ENCODE data around the gene MAD1L1. TPM values are rescaled to one million over a fixed set of nuclear protein-coding genes. Genes with fewer than 3 reads are reported as not detected.

MAD1L1 gene
- total and polyA plus RNA-seq, 2 of the 13 experiments (the other 11 are each of a cell fraction or from before 2014, with no cell fraction given), result 17.4 to 64.7 TPM

GRCh38 chr7:1873857-1874589 is 358.7 kb downstream of the MAD1L1 start (continued):
- no peak for TF ChIP-seq ZNF770 (CRISPR knock-in tag; IDR thresholded peaks at IDR 0.05)
- TF ChIP-seq MIER3 (CRISPR knock-in tag; IDR thresholded peaks at IDR 0.05; ENCODE audit: borderline replicate concordance), result no peak
- TF ChIP-seq ELF1 (CRISPR knock-in tag; IDR thresholded peaks at IDR 0.05), result no peak

DNA sequence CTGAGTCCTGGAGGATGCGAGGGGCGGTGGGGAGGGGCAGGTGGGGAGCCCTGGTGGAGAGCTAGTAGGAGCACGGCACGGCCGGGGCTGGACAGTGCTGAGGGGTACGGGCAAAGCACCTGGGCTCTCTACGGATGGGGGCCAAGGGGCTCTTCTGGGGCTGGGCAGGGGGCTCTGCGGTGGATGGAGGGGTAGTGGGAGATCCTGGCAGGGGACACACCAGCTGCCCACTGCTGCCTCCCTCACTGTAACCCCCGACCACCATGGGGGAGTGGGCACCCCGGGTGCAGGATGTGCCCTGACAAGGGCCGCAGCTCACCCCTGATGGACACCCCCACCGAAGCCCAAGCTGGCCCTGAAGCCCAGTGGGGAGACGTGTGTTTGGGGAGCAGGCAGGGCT is 359.3 kb downstream of the MAD1L1 start:
- in situ Hi-C loops (cut with HindIII; ENCODE audit: extremely low pct_ligation_motif_present, low pct_unique_long_range_greater_than_20kb), result loop anchor here (5.0 kb wide), 1 partner anchor 61 kb away; no protein-coding TSS in a partner anchor
- WGBS (ENCODE audit: low lambda C conversion rate), result 100% methylated on average over 7 of the region's 13 CpGs

More for the DNA sequence above, 359.3 kb downstream of the MAD1L1 start:
- H4K20me1 ChIP-seq (ENCODE audit: insufficient read depth, low read length), result no peaks in the 10 kb centered on the region
- no peak overlapping the region for H3K9ac ChIP-seq (ENCODE audit: insufficient read depth, low read depth, low read length)
- H3K9me3 ChIP-seq (ENCODE audit: low read length), result no peaks in the 10 kb centered on the region
- no peaks in the 10 kb centered on the region for H3K36me3 ChIP-seq (replicated peaks in 1 of 2; ENCODE audit: control insufficient read depth in 1 of 2, insufficient read depth in 2 of 2, low read length in 2 of 2)
- DNase-seq (ENCODE audit: low spot score), result no peak
- no peak overlapping the region for H3K4me3 ChIP-seq (replicated peaks in 1 of 3; ENCODE audit: insufficient read depth in 1 of 3, low read depth in 2 of 3, low read length in 3 of 3)
- no peak for ATAC-seq
- BruUV-seq (replicated peaks), result no TSS peak
- intact Hi-C loops (cut with micrococcal nuclease; ENCODE audit: unreplicated experiment), result no loop called here
- H3K4me1 ChIP-seq (ENCODE audit: insufficient read depth, low read length), result peaks cover 57% of the 10 kb centered on the region
- H3K79me2 ChIP-seq (ENCODE audit: insufficient read depth, low read length), result no peaks in the 10 kb centered on the region
- FAIRE-seq, result no peak
- ChIA-PET POLR2A (no interaction called here), CTCF (ENCODE audit: low intra/inter-chr PET ratio, low total read pairs) (no interaction called here)
- peak overlapping the region; percentile 71 for H3K27ac ChIP-seq (ENCODE audit: extremely low read length, insufficient read depth, low read length)
- H3K4me2 ChIP-seq (ENCODE audit: low read depth, low read length), result no peak overlapping the region
- H2AFZ ChIP-seq (ENCODE audit: low read length), result no peak overlapping the region
- TF ChIP-seq SP4 (CRISPR knock-in tag; IDR thresholded peaks at IDR 0.05) (no peak), ZNF780A (CRISPR knock-in tag; IDR thresholded peaks at IDR 0.05) (no peak), CREB3 (CRISPR knock-in tag; IDR thresholded peaks at IDR 0.05) (no peak), MIER3 (CRISPR knock-in tag; IDR thresholded peaks at IDR 0.05; ENCODE audit: borderline replicate concordance) (no peak), RAD51 (IDR thresholded peaks at IDR 0.05; ENCODE audit: borderline replicate concordance) (no peak)
- H3K27me3 ChIP-seq (ENCODE audit: control insufficient read depth in 1 of 2, insufficient read depth in 2 of 2, low read length in 2 of 2), result no peaks in the 10 kb centered on the region

Measured in HepG2 (cell line).